GM20000 (cell line): Measurements from ENCODE around the gene GAST.

Source experiments
- DNase-seq: peaks from one replicate; pipeline ENCODE4 v3.0.0; 2012; ENCODE audit warnings: low spot score
- CTCF ChIP-seq: IDR thresholded peaks from 2 replicates; pipeline ENCODE4 v1.5.1; 2012; ENCODE audit warnings: mild to moderate bottlenecking, control low read depth; ENCODE audit errors: extremely low read depth, missing control alignments

GAST gene

GRCh38 chr17:41741709-41742108 lies 29.6 kb downstream of the GAST start:
- DNase-seq, result no peak
- no peak for TF ChIP-seq CTCF

GRCh38 chr17:41748275-41748674 lies 36.1 kb downstream of the GAST start:
- no peak for DNase-seq
- TF ChIP-seq CTCF, result no peak

- no peak for DNase-seq
- TF ChIP-seq CTCF, result no peak
These were observed 38.7 kb downstream of the GAST start for GRCh38 chr17:41750862-41751261.

- DNase-seq, result no peak
- no peak for TF ChIP-seq CTCF
These were observed 39.2 kb downstream of the GAST start for GRCh38 chr17:41751288-41751687.

GRCh38 chr17:41754066-41754465 lies 41.9 kb downstream of the GAST start:
- no peak for TF ChIP-seq CTCF
- no peak for DNase-seq

- DNase-seq, result no peak
- no peak for TF ChIP-seq CTCF
These were observed 46.5 kb downstream of the GAST start for GRCh38 chr17:41758601-41759000.

GRCh38 chr17:41760878-41761277 lies 48.7 kb downstream of the GAST start:
- no peak for TF ChIP-seq CTCF
- no peak for DNase-seq
